HG03103 (cell line): ENCODE results near the gene TMBIM1.

ENCODE experiments used
- ATAC-seq: cut with Tn5 transposase; IDR thresholded peaks from one replicate; pipeline ENCODE4 v1.9.1; 2021; ENCODE audit warnings: low read depth; ENCODE audit not compliant: unreplicated experiment

Gene TMBIM1, protein sequence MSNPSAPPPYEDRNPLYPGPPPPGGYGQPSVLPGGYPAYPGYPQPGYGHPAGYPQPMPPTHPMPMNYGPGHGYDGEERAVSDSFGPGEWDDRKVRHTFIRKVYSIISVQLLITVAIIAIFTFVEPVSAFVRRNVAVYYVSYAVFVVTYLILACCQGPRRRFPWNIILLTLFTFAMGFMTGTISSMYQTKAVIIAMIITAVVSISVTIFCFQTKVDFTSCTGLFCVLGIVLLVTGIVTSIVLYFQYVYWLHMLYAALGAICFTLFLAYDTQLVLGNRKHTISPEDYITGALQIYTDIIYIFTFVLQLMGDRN

DNA sequence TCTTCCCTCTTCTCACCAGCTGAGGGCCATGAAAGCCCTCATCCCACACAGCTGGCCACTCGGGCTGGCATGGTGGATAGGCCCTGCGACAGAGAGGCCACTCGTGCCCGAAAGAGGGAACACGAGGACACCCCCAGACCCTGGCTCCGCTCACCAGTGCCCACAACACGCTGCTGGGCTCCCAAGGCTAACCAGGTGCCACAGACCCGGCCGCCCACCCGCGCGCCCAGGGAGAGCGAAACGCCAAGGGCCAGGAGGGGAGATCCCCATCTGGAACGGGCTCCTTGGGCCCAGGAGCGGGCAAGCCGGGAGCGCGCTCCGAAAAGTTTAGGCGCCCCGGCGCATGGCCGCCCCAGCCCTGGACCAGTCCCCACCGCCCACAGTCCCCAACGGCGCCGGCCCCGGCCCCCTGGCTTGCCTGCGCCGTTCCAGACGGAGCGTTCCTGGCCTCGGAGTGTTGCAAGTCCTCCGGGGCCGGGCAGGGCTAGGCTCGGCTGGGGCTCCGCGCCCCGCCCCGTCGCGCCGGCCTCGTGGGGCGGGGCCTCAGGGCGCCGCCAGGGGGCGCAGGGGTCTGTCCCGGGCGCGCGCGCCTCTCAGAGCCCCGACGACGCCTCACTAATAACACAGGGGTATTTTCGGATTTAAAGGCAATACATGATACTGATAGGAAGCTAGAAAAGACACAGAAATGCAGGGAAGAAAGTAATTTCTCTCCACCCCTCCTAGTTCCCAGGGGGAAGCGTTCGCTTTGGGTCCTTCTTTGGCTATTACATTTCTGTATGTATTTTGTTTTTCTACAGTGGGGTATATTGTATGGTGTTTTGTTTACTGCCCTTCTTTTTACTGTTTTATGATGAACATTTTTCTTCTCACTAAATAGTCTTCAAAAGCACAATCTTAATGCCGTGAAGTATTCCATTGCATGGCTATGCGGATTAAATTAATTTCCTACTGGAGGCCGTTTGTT, at the start of gene TMBIM1:
Gene TMBIM1, minus strand, starts transcription at position 456 of the 967 bp plus-strand sequence. CDS start 10,362 bp downstream, outside the sequence.
- peak; percentile 74 for ATAC-seq

- no peak for ATAC-seq
Observed at GRCh38 chr2:218341381-218341780, 49.1 kb upstream of the TMBIM1 start.

DNA sequence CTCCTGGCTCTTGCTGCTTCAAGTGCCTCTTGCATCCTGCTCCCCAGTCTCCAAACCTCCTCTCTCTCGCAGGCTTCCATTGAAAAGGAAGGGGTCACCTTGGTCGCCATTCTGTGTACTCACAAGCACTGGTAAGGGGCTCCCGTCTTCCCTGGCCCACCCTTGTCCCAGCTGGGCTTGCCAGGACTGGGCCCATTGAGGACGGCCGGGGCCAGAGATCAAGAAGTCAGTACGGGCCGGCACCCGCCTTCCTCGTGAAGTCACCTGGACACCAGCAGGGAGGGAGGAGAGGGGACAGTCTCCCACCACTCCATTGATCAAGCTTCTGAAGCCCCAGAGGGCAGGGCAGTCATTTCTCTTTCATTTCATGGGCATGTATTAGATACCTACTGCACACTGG, 48.4 kb upstream of the TMBIM1 start:
- ATAC-seq: no peak

DNA sequence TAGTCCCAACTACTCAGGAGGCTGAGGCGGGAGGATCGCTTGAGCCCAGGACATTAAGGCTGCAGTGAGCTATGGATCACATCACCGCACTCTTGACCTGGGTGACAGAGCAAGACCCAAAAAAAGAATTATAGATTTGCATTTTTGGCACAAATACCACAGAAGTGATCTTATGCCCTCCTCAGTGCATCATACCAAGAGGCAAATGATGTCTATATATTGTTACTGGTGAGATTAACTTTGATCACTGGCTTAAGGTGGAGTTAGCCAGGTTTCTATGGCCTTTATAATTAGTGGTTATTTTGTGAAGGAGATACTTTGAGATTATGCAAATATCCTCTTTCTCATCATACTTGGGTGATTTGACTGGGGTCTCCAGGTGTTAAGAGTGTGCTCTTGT, 42.2 kb upstream of the TMBIM1 start:
- ATAC-seq: no peak

DNA sequence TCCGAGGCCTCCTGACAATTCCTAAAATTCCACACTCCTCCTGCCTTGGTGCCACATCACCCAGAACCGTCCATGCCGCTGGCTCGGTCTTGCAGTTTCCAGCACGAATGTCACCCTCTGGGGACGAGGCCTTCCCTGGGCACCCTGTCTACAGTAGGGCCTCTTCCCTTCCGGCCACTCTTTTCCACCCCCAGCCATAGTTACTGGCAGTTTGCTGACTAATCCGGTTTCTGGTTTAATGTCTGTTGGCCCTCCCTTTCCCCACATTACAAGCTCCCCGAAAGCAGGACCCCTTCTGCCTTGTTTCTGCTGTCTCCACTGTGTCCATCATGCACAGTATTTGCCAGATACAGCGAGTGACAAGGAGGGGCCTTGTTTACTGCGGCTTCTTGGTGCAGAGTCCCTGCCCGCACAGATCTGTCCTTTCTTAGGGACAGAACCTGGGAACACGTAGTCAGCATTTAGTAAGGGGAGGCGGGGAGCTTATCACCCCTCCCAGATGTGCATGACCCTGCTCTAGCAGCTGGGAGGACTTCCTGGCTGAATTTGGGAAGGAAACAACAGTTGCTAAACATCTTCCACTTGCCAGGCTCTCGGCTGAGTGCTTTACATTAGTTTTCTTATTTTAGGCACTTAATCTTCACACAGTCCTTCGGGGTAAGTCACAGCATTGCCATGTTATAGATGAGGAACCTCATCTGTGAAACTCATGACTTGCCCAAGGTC, 40.8 kb upstream of the TMBIM1 start:
- ATAC-seq: no peak

DNA sequence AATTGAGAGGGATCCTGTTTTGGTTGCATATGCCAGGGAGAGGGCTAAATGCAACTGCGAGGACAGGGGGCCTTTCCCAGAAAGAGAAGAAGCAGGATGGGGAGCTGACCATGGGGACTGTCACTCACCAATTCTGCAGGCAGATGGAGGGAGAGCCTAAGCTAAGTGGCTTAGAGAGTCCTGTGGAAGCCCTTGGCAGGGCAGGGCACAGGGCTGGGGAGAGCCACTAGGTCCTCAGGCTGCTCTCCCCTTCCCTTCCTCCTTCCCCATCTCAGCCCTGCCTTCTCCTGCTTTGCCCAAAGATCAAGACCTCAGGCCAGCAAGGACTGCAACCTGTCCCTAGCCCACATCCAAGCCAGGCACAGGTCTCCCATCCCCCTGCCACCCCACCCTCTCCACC, 40.0 kb upstream of the TMBIM1 start:
- no peak for ATAC-seq

GRCh38 chr2:218331745-218332144, 39.4 kb upstream of the TMBIM1 start:
- ATAC-seq: no peak

GRCh38 chr2:218329826-218330593, 37.7 kb upstream of the TMBIM1 start:
- no peak for ATAC-seq

- no peak for ATAC-seq
Observed at GRCh38 chr2:218329027-218329825, 36.9 kb upstream of the TMBIM1 start.

- no peak for ATAC-seq
Observed at GRCh38 chr2:218328294-218328693, 36.0 kb upstream of the TMBIM1 start.

DNA sequence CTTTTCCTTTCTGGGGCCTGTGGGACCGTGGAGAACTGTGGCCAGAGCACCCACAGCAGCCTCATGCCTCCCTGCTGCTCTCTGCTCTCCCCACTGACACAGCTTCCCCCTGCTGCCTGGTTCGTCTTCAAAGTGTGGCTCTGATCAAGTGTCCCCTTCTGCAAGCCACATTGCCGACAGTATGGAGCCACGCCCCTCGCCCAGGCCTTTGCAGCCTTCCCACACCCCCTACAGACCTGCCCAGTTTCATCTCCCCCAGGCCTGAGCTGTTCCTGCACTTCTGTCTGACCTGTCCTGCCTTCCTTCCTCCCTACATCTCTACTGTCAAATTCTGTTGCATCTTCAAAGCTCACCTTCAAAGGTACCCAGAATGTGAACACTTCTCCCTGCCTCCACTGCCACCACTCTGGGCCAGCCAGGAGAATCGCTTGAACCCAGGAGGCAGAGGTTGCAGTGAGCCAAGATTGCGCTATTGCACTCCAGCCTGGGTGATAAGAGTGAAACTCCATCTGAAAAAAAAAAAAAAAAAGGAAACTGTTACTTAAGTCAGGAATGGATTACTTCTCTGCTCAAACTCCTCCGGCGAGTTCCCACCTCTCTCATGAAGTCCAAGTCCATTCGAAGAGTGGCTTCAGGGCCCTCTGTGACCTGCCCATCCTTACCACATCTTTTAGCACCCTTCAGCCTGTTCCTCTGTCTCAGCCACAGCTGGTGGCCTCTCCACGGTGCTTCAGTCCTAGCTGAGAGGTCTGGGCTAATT, 35.3 kb upstream of the TMBIM1 start:
- ATAC-seq: no peak

DNA sequence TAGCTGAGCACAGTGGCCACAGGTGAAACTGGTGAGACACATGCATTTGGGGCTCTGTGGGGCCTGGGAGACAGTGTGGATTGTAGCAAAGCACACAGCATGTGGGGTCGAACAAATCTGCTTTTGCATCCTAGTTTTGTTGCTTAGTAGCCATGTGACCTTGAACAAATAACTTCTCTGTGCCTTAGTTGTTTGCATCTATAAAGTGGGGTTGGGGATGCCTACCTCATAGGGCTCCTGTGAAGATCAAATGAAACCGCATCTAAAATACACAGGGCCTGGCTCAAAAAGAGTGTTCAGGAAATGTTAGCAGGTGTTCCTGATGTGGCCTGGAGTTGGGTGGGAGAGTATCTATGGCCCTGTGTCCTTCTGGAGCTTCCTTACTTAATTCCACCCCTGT, 34.0 kb upstream of the TMBIM1 start:
- no peak for ATAC-seq

DNA sequence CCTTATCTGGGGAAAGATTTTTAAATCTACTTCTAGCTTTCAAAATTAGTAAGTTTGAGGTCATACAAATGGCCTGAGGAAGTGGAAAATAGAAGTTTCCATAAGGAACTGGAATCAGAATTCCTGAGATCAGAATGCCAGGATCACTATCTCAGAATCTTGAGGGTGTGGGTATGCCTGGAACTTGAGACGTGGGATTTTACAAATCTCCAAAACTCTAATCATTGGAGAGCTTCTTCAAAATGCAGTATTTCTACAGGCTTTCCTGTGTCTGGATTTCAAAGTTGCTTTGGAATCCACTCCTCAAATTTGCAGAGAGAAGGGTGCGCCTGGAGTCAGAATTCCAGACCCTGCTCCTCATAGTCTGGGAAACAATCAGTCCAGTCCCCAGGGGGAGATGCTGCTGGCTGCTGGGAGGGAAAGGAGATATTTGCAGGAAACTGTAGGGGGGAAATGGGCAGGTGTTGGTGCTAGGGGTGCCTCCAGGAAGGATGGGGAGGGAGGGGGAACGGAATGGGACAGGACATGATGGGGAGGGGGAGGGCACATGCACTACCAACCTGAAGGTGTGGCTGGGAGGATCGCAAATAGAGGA, 33.4 kb upstream of the TMBIM1 start:
- no peak for ATAC-seq

DNA sequence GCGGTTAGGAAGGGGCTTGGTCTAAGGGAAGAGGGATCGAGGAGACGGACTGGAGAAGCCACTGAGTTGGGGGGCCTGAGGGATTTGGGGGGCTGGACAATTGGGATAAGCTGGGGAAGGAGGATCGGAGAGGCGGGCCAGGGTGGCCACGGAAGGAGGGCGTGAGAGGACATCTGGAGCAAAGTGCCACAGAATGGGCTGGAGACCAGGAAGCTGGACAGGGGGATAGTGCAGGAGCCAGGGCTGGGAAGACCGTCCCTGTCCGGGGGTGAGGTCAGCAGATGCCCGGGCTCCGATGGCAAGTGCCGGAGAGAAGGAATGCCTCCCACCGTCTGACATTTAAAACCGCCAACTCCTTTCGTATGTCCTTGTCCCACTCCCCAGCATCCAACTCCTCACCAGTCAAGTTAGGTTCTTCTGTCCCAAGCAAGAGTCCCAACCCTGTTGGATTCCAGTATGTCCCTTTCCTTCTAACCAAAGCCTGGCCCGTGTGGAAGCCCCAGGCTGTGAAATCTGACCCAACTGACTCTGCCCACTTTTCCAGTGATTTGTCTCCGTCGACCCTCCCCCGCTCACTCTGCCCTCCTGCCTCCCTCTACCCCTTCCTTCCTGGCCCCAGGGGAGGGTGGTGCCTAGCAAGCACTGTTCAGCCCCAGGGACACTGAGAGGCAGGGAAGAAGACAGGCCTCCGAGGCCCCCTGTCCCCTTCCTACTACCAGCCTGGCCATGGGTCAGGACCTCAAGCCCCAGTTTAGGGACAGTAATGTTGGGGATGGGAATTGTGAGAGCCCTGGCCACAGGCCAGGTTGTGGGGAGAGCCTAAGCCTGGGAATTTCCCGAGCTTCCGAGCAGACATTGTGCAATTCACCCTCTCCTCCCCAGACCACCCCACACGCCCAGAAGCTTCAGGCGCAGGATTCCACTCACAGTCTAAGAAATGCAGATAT, 31.5 kb upstream of the TMBIM1 start:
- no peak for ATAC-seq

GRCh38 chr2:218322768-218323525, 30.6 kb upstream of the TMBIM1 start:
- peak; percentile 66 for ATAC-seq

DNA sequence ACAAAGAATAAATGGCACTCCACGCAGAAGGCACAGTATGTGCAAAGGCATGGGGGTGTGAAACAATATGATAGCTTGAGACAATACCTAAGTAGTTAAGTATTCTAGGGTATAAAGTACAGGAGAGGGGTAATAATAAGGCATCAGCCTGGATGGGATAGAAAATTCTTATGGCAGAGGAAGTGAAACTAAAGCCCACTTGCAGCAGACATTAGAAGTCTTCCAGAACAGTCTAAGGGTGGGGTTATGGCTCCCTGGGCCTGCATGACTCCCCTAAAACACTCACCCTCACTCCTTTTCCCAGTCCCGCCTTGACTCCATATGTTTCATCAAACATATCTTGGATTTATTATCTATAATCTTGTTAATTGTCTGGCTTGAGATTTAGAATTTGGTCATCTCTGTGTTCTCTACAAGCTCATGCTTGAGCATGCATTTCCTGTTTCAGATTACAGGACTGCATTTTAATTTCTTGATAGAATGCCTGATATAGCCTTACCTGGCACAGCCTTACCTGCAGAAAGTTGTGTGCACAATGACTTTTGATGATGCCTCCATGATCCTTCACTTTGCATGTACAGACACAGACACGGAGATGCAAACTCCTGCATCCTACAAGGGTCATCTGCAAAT, 28.5 kb upstream of the TMBIM1 start:
- ATAC-seq: no peak
